HepG2 (cell line): ENCODE data around the gene DGCR2. TPM values are rescaled to one million over a fixed set of nuclear protein-coding genes. Genes with fewer than 3 reads are reported as not detected.
A peak's percentile ranks its signal among the peaks of the same experiment; 100 is the strongest.

Experiments used
- ATAC-seq: fragments of 200-7000 bp; cut with Tn5 transposase; 3 replicates; pipeline ENCODE4 v1.9.1; 2020; ENCODE audit warnings: mild to moderate bottlenecking, moderate library complexity
- BruUV-seq: library from RNA; stranded (reverse); fragments of 400-500 nt; replicated peaks from 2 replicates; lab custom pipeline; 2021; lab: Mats Ljungman, UMichigan
- CTCF ChIA-PET: fragments of 300-600 bp; formaldehyde crosslinking; extraction: SDS; loops from one replicate; lab custom pipeline; 2021; ENCODE audit warnings: low total read pairs, inconsistent platforms, low intra/inter-chr PET ratio; lab: Yijun Ruan, JAX
- POLR2A ChIA-PET: fragments of 350-600 bp; sonication (Branson Sonifier 250); formaldehyde crosslinking; loops from one replicate; lab custom pipeline; 2020; ENCODE audit warnings: antibody characterized with exemption, inconsistent platforms; lab: Yijun Ruan, JAX
- DNase-seq: peaks from one replicate; pipeline ENCODE4 v3.0.0-alpha.2; 2015; ENCODE audit warnings: low spot score
- FAIRE-seq: peaks from 3 replicates; lab custom pipeline; 2011; peaks lifted over from hg19 to GRCh38; lab: Jason Lieb, UNC
- H2AFZ ChIP-seq: one replicate; pipeline ENCODE4 v1.6.1; 2011; ENCODE audit warnings: low read length, inconsistent platforms
- H3K27ac ChIP-seq: fragments of 300-600 bp; 3 replicates; pipeline ENCODE4 v1.8.0; 2011; ENCODE audit warnings: mixed run types, mild to moderate bottlenecking, mixed read lengths, low read length, inconsistent platforms; ENCODE audit not compliant: insufficient read depth; ENCODE audit errors: extremely low read length
- H3K27me3 ChIP-seq, 2 experiments: fragments of 200-600 bp in 1 of 2; 2 replicates in 1 of 2; 3 replicates in 1 of 2; pipeline versions ENCODE4 v1.6.0 to v1.8.0; 2011; ENCODE audit warnings: low read length in 2 of 2, mild to moderate bottlenecking in 2 of 2, moderate library complexity in 2 of 2, inconsistent platforms in 1 of 2; ENCODE audit not compliant: insufficient read depth in 2 of 2, control insufficient read depth in 1 of 2
- H3K36me3 ChIP-seq, 2 experiments: fragments of 200-600 bp in 1 of 2; replicated peaks in 1 of 2; 2 replicates in 1 of 2; 3 replicates in 1 of 2; pipeline versions ENCODE4 v1.5.1 to v1.8.0; 2011; ENCODE audit warnings: low read length in 2 of 2, inconsistent platforms in 1 of 2; ENCODE audit not compliant: insufficient read depth in 2 of 2, control insufficient read depth in 1 of 2
- H3K4me1 ChIP-seq: 2 replicates; pipeline ENCODE4 v1.5.1; 2012; ENCODE audit warnings: low read length, inconsistent platforms; ENCODE audit not compliant: insufficient read depth
- H3K4me2 ChIP-seq: 2 replicates; pipeline ENCODE4 v1.6.0; 2011; ENCODE audit warnings: low read depth, low read length, inconsistent platforms
- H3K4me3 ChIP-seq, 3 experiments: fragments of 200-600 bp in 1 of 3; sonication (generic), shearing (Covaris generic) in 1 of 3; replicated peaks in 1 of 3; 2 replicates each; pipeline ENCODE4 v1.5.1; 2011 to 2016; ENCODE audit warnings: low read length in 3 of 3, inconsistent platforms in 2 of 3, low read depth in 2 of 3, mild to moderate bottlenecking in 2 of 3, control low read depth in 1 of 3, mixed read lengths in 1 of 3; ENCODE audit not compliant: insufficient read depth in 1 of 3
- H3K79me2 ChIP-seq: one replicate; pipeline ENCODE4 v1.6.1; 2011; ENCODE audit warnings: low read length, inconsistent platforms; ENCODE audit not compliant: insufficient read depth
- H3K9ac ChIP-seq: 2 replicates; pipeline ENCODE4 v1.6.0; 2011; ENCODE audit warnings: mild to moderate bottlenecking, low read depth, low read length, inconsistent platforms; ENCODE audit not compliant: insufficient read depth
- H3K9me3 ChIP-seq: 2 replicates; pipeline ENCODE4 v1.5.1; 2012; ENCODE audit warnings: mild to moderate bottlenecking, low read length
- H4K20me1 ChIP-seq: 2 replicates; pipeline ENCODE4 v1.6.0; 2011; ENCODE audit warnings: inconsistent platforms, mild to moderate bottlenecking, low read length, moderate library complexity; ENCODE audit not compliant: insufficient read depth
- EZH2 ChIP-seq: conservative IDR thresholded peaks from 2 replicates; pipeline ENCODE4 v1.6.1; 2012; ENCODE audit warnings: mild to moderate bottlenecking, low read depth, low read length, moderate library complexity
- PRDM15 ChIP-seq: sonication (generic); formaldehyde crosslinking; IDR thresholded peaks from 2 replicates; pipeline ENCODE4 v1.4.0; 2020; ENCODE audit warnings: missing genetic modification reagents
- RFX5 ChIP-seq: IDR thresholded peaks from 2 replicates; pipeline ENCODE4 v1.6.1; 2011; ENCODE audit warnings: low read depth, low read length, improper control_type of control experiment
- SMAD3 ChIP-seq: sonication (generic); formaldehyde crosslinking; IDR thresholded peaks from 2 replicates; pipeline ENCODE4 v1.4.0; 2020; ENCODE audit warnings: missing genetic modification reagents
- SRSF4 ChIP-seq: fragments of 200-400 bp; formaldehyde crosslinking; IDR thresholded peaks from one replicate; pipeline ENCODE4 v1.6.1; 2018; ENCODE audit warnings: mild to moderate bottlenecking, low read depth, low read length, moderate library complexity; ENCODE audit not compliant: poor library complexity, severe bottlenecking
- ZNF296 ChIP-seq: sonication (generic); formaldehyde crosslinking; conservative IDR thresholded peaks from 2 replicates; pipeline ENCODE4 v1.5.0; 2020; ENCODE audit warnings: mild to moderate bottlenecking, missing genetic modification reagents
- ZNF343 ChIP-seq: sonication (generic); formaldehyde crosslinking; IDR thresholded peaks from 2 replicates; pipeline ENCODE4 v1.4.0; 2020; ENCODE audit warnings: mild to moderate bottlenecking, missing genetic modification reagents
- ZNF543 ChIP-seq: sonication (generic); formaldehyde crosslinking; IDR thresholded peaks from 2 replicates; pipeline ENCODE4 v1.4.0; 2020; ENCODE audit warnings: mild to moderate bottlenecking, missing genetic modification reagents
- ZNF75D ChIP-seq: sonication (generic); formaldehyde crosslinking; IDR thresholded peaks from 2 replicates; pipeline ENCODE4 v1.8.1; 2023; ENCODE audit warnings: missing genetic modification reagents, mild to moderate bottlenecking, borderline replicate concordance
- ZNF777 ChIP-seq: sonication (generic); formaldehyde crosslinking; IDR thresholded peaks from 2 replicates; pipeline ENCODE4 v1.4.0; 2020; ENCODE audit warnings: missing genetic modification reagents
- WGBS: methylation state at CpG from one replicate; pipeline ENCODE4 v1.1.6; 2017; ENCODE audit warnings: low lambda C conversion rate; 5-methylcytosine and 5-hydroxymethylcytosine counted together
- in situ Hi-C: cut with HindIII; loops from 2 replicates; pipeline ENCODE4 v1.10.0; 2017; ENCODE audit warnings: low pct_unique_long_range_greater_than_20kb; ENCODE audit not compliant: extremely low pct_ligation_motif_present
- intact Hi-C: fragments of 100-400 bp; cut with micrococcal nuclease; formaldehyde crosslinking; loops from one replicate; pipeline ENCODE4 v1.10.0; 2022; ENCODE audit not compliant: unreplicated experiment
- polyA plus RNA-seq, 8 experiments: library from polyadenylated mRNA; depleted of rRNA in 3 of 8; stranded (reverse) in 7 of 8; unstranded in 1 of 8; fragments of >200 nt; fragmentation: Illumina TruSeq in 4 of 8; extraction: Trizol in 4 of 8; gene quantifications; 2 replicates each; pipeline versions ENCODE4 v1.2.1 to v1.2.3, GENCODE V29; 2011 to 2016; ENCODE audit warnings: low read depth in 4 of 8, missing spikeins in 1 of 8, mixed read lengths in 1 of 8; ENCODE audit not compliant: insufficient read depth in 1 of 8
- total RNA-seq, 5 experiments: library from RNA; depleted of rRNA; stranded (reverse); fragments of >200 nt; fragmentation: Illumina TruSeq; extraction: Trizol; gene quantifications; 2 replicates each; pipeline ENCODE4 v1.2.3, GENCODE V29; 2016; ENCODE audit warnings: low read depth in 1 of 5
- TF ChIP-seq, protein P1 (sequence below): sonication (generic); formaldehyde crosslinking; IDR thresholded peaks from 2 replicates; pipeline ENCODE4 v1.5.1; 2020; ENCODE audit warnings: mild to moderate bottlenecking, missing genetic modification reagents, moderate library complexity
- TF ChIP-seq, protein P2 (sequence below): sonication (generic); formaldehyde crosslinking; IDR thresholded peaks from 2 replicates; pipeline ENCODE4 v1.4.0; 2020; ENCODE audit warnings: missing genetic modification reagents

The DGCR2 gene
- total and polyA plus RNA-seq, 2 of the 13 experiments (the other 11 are each of a cell fraction or from before 2014, with no cell fraction given), result 23.1 to 35.3 TPM

DNA sequence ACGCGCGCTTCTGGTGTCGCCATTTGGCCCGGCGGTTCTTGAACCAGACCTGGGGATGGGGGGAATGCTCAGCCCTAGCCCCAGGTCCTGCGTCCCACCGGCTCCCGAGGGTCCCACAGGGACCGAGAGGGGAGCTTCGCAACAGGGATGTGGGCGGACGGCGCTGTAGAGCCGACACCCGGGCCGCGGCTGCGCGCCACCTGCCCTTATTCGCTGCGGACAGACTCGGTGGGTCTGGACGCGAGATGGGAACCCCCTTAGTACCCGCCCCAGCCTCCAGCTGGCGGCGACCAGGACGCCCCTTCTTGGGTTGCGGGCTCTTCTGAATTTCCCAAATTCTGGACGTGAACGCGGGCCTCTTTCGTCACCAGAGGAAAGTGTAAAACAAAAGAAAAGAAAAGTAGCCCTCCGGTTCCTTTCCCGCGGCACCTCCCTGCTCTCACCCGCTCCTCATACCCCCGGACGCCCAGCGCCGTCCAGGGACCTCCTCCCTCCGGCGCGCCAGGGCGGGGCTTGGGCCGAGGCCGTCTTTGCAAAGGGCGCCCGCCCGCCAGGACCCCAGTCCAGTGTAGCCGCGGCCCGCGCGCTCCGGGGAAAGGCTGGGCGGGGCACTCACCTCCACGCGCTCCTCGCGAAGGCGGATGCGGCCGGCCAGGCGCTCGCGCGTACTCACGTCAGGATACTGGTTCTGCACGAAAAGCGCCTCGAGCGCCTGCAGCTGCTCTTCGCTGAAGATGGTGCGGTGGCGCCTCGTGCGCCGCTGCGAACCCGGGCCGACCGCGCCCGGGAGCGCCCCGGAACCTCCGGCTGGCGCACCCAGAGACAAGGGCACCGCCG is 27.1 kb upstream of the DGCR2 start:
- H3K9ac ChIP-seq, result no peak overlapping the region
- H2AFZ ChIP-seq, result no peak overlapping the region
- peak overlapping the region in 1 of 3 experiments; percentile 28; a peak in 1 of 6 replicates for H3K4me3 ChIP-seq
- ChIA-PET CTCF (no interaction called here), POLR2A (no interaction called here)
- no peak overlapping the region for H3K27ac ChIP-seq
- peaks cover 7 to 59% of the 10 kb centered on the region in 2 experiments; a peak in 4 of 5 replicates for H3K27me3 ChIP-seq
- peaks cover 1% of the 10 kb centered on the region for H3K79me2 ChIP-seq
- ATAC-seq (no peak), DNase-seq (no peak), FAIRE-seq (no peak)
- BruUV-seq, result no TSS peak
- intact Hi-C loops (no loop called here), in situ Hi-C loops (no loop called here)
- no peaks in the 10 kb centered on the region for H3K9me3 ChIP-seq
- 41% methylated on average over 29 of the region's 92 CpGs for WGBS
- H4K20me1 ChIP-seq, result no peaks in the 10 kb centered on the region
- no peaks in the 10 kb centered on the region for H3K36me3 ChIP-seq
- H3K4me2 ChIP-seq, result peak overlapping the region; percentile 32; the same call in 1 of the 2 replicates
- TF ChIP-seq ZNF75D (no peak), ZNF543 (CRISPR knock-in tag) (no peak), RFX5 (no peak), EZH2 (0 out of 2 replicates have a peak, but pooled peaks have one; percentile 33), SMAD3 (no peak), ZNF777 (peak; percentile 63), PRDM15 (CRISPR knock-in tag) (no peak), SRSF4 (no peak), ZNF343 (CRISPR knock-in tag) (no peak), ZNF296 (CRISPR knock-in tag) (no peak)
- TF ChIP-seq, protein P1, sequence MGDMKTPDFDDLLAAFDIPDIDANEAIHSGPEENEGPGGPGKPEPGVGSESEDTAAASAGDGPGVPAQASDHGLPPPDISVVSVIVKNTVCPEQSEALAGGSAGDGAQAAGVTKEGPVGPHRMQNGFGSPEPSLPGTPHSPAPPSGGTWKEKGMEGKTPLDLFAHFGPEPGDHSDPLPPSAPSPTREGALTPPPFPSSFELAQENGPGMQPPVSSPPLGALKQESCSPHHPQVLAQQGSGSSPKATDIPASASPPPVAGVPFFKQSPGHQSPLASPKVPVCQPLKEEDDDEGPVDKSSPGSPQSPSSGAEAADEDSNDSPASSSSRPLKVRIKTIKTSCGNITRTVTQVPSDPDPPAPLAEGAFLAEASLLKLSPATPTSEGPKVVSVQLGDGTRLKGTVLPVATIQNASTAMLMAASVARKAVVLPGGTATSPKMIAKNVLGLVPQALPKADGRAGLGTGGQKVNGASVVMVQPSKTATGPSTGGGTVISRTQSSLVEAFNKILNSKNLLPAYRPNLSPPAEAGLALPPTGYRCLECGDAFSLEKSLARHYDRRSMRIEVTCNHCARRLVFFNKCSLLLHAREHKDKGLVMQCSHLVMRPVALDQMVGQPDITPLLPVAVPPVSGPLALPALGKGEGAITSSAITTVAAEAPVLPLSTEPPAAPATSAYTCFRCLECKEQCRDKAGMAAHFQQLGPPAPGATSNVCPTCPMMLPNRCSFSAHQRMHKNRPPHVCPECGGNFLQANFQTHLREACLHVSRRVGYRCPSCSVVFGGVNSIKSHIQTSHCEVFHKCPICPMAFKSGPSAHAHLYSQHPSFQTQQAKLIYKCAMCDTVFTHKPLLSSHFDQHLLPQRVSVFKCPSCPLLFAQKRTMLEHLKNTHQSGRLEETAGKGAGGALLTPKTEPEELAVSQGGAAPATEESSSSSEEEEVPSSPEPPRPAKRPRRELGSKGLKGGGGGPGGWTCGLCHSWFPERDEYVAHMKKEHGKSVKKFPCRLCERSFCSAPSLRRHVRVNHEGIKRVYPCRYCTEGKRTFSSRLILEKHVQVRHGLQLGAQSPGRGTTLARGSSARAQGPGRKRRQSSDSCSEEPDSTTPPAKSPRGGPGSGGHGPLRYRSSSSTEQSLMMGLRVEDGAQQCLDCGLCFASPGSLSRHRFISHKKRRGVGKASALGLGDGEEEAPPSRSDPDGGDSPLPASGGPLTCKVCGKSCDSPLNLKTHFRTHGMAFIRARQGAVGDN (CRISPR knock-in tag), result 0 out of 2 replicates have a peak, but pooled peaks have one; percentile 16
- TF ChIP-seq, protein P2, sequence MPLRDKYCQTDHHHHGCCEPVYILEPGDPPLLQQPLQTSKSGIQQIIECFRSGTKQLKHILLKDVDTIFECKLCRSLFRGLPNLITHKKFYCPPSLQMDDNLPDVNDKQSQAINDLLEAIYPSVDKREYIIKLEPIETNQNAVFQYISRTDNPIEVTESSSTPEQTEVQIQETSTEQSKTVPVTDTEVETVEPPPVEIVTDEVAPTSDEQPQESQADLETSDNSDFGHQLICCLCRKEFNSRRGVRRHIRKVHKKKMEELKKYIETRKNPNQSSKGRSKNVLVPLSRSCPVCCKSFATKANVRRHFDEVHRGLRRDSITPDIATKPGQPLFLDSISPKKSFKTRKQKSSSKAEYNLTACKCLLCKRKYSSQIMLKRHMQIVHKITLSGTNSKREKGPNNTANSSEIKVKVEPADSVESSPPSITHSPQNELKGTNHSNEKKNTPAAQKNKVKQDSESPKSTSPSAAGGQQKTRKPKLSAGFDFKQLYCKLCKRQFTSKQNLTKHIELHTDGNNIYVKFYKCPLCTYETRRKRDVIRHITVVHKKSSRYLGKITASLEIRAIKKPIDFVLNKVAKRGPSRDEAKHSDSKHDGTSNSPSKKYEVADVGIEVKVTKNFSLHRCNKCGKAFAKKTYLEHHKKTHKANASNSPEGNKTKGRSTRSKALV, result peak; percentile 97
- H3K4me1 ChIP-seq, result peaks cover 10% of the 10 kb centered on the region; the same call in 1 of the 2 replicates
